K562 (cell line): Measurements from ENCODE around the gene ZNF366. TPM values are rescaled to one million over a fixed set of nuclear protein-coding genes. Genes with fewer than 3 reads are reported as not detected.

Source experiments
- ATAC-seq: fragments of 200-7000 bp; cut with Tn5 transposase; 3 replicates; pipeline ENCODE4 v1.9.1; 2020; ENCODE audit warnings: moderate library complexity
- BruUV-seq: library from RNA; stranded (reverse); fragments of 400-500 nt; replicated peaks from 2 replicates; lab custom pipeline; 2021; lab: Mats Ljungman, UMichigan
- CTCF ChIA-PET: fragments of 300-600 bp; formaldehyde crosslinking; extraction: SDS; loops from one replicate; lab custom pipeline; 2021; ENCODE audit warnings: low intra/inter-chr PET ratio; lab: Yijun Ruan, JAX
- POLR2A ChIA-PET: fragments of 300-600, 350-650 bp; sonication (Branson Sonifier 250); formaldehyde crosslinking; extraction: SDS; loops from one replicate; lab custom pipeline; 2021; ENCODE audit warnings: antibody characterized with exemption, inconsistent platforms; lab: Yijun Ruan, JAX
- DNase-seq, 4 experiments: peaks; one replicate each; pipeline versions ENCODE4 v3.0.0 to v3.0.0-alpha.2; 2011 to 2018; ENCODE audit warnings: low spot score in 3 of 4, mixed read lengths in 3 of 4; ENCODE audit errors: extremely low read depth in 1 of 4
- FAIRE-seq: peaks from 2 replicates; lab custom pipeline; 2011; peaks lifted over from hg19 to GRCh38; lab: Jason Lieb, UNC
- H2AFZ ChIP-seq: 2 replicates; pipeline ENCODE4 v1.6.0; 2011; ENCODE audit warnings: low read depth, low read length, control low read depth, inconsistent platforms
- H3K27ac ChIP-seq: fragments of 200-600 bp; 3 replicates; pipeline ENCODE4 v1.8.0; 2011; ENCODE audit warnings: low read depth, mild to moderate bottlenecking, control low read depth, inconsistent platforms, low read length, moderate library complexity, mixed read lengths; ENCODE audit errors: extremely low read depth
- H3K27me3 ChIP-seq, 2 experiments: fragments of 300-600 bp in 1 of 2; 2 replicates in 1 of 2; 3 replicates in 1 of 2; pipeline versions ENCODE4 v1.6.0 to v1.8.0; 2011; ENCODE audit warnings: inconsistent platforms in 2 of 2, low read length in 2 of 2, mild to moderate bottlenecking in 1 of 2, mixed read lengths in 1 of 2, moderate library complexity in 1 of 2; ENCODE audit not compliant: control insufficient read depth in 2 of 2, insufficient read depth in 2 of 2
- H3K36me3 ChIP-seq: fragments of 300-600 bp; 3 replicates; pipeline ENCODE4 v1.8.0; 2011; ENCODE audit warnings: mild to moderate bottlenecking, low read length, inconsistent platforms; ENCODE audit not compliant: control insufficient read depth, insufficient read depth
- H3K4me1 ChIP-seq, 2 experiments: fragments of 200-600 bp in 1 of 2; replicated peaks in 1 of 2; 2 replicates in 1 of 2; 3 replicates in 1 of 2; pipeline versions ENCODE4 v1.5.1 to v1.8.0; 2011; ENCODE audit warnings: inconsistent platforms in 2 of 2, low read length in 2 of 2, mild to moderate bottlenecking in 1 of 2, mixed read lengths in 1 of 2, moderate library complexity in 1 of 2; ENCODE audit not compliant: control insufficient read depth in 2 of 2, insufficient read depth in 2 of 2
- H3K4me2 ChIP-seq: 2 replicates; pipeline ENCODE4 v1.6.1; 2011; ENCODE audit warnings: low read length, control low read depth, inconsistent platforms, mixed read lengths; ENCODE audit not compliant: insufficient read depth
- H3K4me3 ChIP-seq: fragments of 200-600 bp; sonication (generic), shearing (Covaris generic); 2 replicates; pipeline ENCODE4 v1.5.1; 2016; ENCODE audit warnings: control low read depth, inconsistent platforms
- H3K79me2 ChIP-seq: fragments of 200-600 bp; 3 replicates; pipeline ENCODE4 v1.8.0; 2011; ENCODE audit warnings: low read length, inconsistent platforms; ENCODE audit not compliant: control insufficient read depth, insufficient read depth
- H3K9ac ChIP-seq, 2 experiments: 2 replicates each; pipeline versions ENCODE4 v1.6.0 to v1.6.1; 2011; ENCODE audit warnings: low read depth in 2 of 2, low read length in 2 of 2, control low read depth in 1 of 2, inconsistent platforms in 1 of 2, mild to moderate bottlenecking in 1 of 2, mixed read lengths in 1 of 2; ENCODE audit not compliant: insufficient read depth in 1 of 2
- H3K9me1 ChIP-seq: one replicate; pipeline ENCODE4 v1.6.0; 2011; ENCODE audit warnings: inconsistent platforms, mild to moderate bottlenecking, low read length, moderate library complexity; ENCODE audit not compliant: control insufficient read depth, insufficient read depth
- H3K9me3 ChIP-seq: replicated peaks from 2 replicates; pipeline ENCODE4 v1.5.1; 2011; ENCODE audit warnings: low read depth, low read length, inconsistent platforms; ENCODE audit not compliant: control insufficient read depth, insufficient read depth
- H4K20me1 ChIP-seq: replicated peaks from 2 replicates; pipeline ENCODE4 v1.6.1; 2011; ENCODE audit warnings: low read length, inconsistent platforms, mixed read lengths; ENCODE audit not compliant: control insufficient read depth, insufficient read depth
- BDP1 ChIP-seq: IDR thresholded peaks from 3 replicates; pipeline ENCODE4 v1.6.1; 2011; ENCODE audit not compliant: insufficient read length, insufficient read depth
- GATAD2A ChIP-seq: fragments of 450-650 bp; IDR thresholded peaks from 2 replicates; pipeline ENCODE4 v1.6.1; 2017
- GTF2F1 ChIP-seq: IDR thresholded peaks from 2 replicates; pipeline ENCODE4 v1.6.1; 2011; ENCODE audit warnings: low read depth, low read length, improper control_type of control experiment
- HDGF ChIP-seq: fragments of 450-650 bp; IDR thresholded peaks from 2 replicates; pipeline ENCODE4 v1.6.1; 2016
- MCM7 ChIP-seq, 2 experiments: fragments of 450-650 bp; IDR thresholded peaks; 2 replicates each; pipeline ENCODE4 v1.6.1; 2016 to 2018
- NCOR1 ChIP-seq: fragments of 450-650 bp; IDR thresholded peaks from 2 replicates; pipeline ENCODE4 v1.6.1; 2016; ENCODE audit warnings: mild to moderate bottlenecking, moderate library complexity
- NFIC ChIP-seq: fragments of 450-650 bp; IDR thresholded peaks from 2 replicates; pipeline ENCODE4 v1.6.1; 2017; ENCODE audit warnings: mild to moderate bottlenecking, inconsistent platforms
- PHTF2 ChIP-seq: fragments of 250-450 bp; sonication (Bioruptor Pico); IDR thresholded peaks from 2 replicates; pipeline ENCODE4 v1.5.0; 2021; ENCODE audit warnings: mild to moderate bottlenecking
- PYGO2 ChIP-seq: fragments of 450-650 bp; IDR thresholded peaks from 2 replicates; pipeline ENCODE4 v1.6.1; 2016; ENCODE audit warnings: mild to moderate bottlenecking, missing genetic modification characterization, moderate library complexity, missing compliant biosample characterization
- RHOXF2B ChIP-seq: fragments of 250-450 bp; sonication (Bioruptor Pico); conservative IDR thresholded peaks from 2 replicates; pipeline ENCODE4 v1.5.1; 2021
- SAFB ChIP-seq: fragments of 200-400 bp; formaldehyde crosslinking; IDR thresholded peaks from 2 replicates; pipeline ENCODE4 v1.6.1; 2017; ENCODE audit warnings: low read depth, low read length, borderline replicate concordance
- SETDB1 ChIP-seq: IDR thresholded peaks from one replicate; pipeline ENCODE4 v1.6.1; 2012; ENCODE audit warnings: low read length, control low read depth, inconsistent platforms
- TRIM28 ChIP-seq: fragments of 450-650 bp; IDR thresholded peaks from 2 replicates; pipeline ENCODE4 v1.6.1; 2017
- ZNF140 ChIP-seq: fragments of 250-450 bp; sonication (Bioruptor Pico); IDR thresholded peaks from 2 replicates; pipeline ENCODE4 v1.8.0; 2021; ENCODE audit warnings: moderate library complexity, mild to moderate bottlenecking, inconsistent platforms
- WGBS: fragments of 100-300 bp; shearing (Covaris generic); methylation state at CpG from one replicate; pipeline ENCODE4 v1.1.6; 2016; ENCODE audit warnings: low coverage, mixed read lengths; ENCODE audit not compliant: insufficient coverage; ENCODE audit errors: missing lambda C conversion rate; 5-methylcytosine and 5-hydroxymethylcytosine counted together
- in situ Hi-C: fragments of 300-500 bp; cut with MboI; formaldehyde crosslinking; loops from 4 replicates; pipeline ENCODE4 v1.15.0; 2018; ENCODE audit warnings: inconsistent platforms, mixed read lengths
- intact Hi-C: fragments of 100-400 bp; cut with micrococcal nuclease; formaldehyde crosslinking; loops from 2 replicates; pipeline ENCODE4 v1.14.2; 2022
- polyA plus RNA-seq, 8 experiments: library from polyadenylated mRNA; depleted of rRNA in 4 of 8; stranded (reverse) in 5 of 8; unstranded in 3 of 8; fragments of >200 nt; fragmentation: Nextera tagmentation in 2 of 8; fragmentation: Illumina TruSeq in 1 of 8; extraction: Ambion mirVana in 2 of 8; extraction: Trizol in 1 of 8; gene quantifications; 2 replicates each; pipeline versions ENCODE4 v1.2.1 to v1.2.3, GENCODE V29; 2011 to 2014; ENCODE audit warnings: inconsistent platforms in 1 of 8, missing spikeins in 1 of 8
- total RNA-seq, 7 experiments: library from RNA; depleted of rRNA in 6 of 7; stranded (reverse); fragments of >200 nt in 6 of 7; fragmentation: Illumina TruSeq in 2 of 7; extraction: Trizol in 2 of 7; gene quantifications; 2 replicates each; pipeline versions ENCODE4 v1.2.1 to v1.2.3, GENCODE V29; 2011 to 2021; ENCODE audit warnings: low replicate concordance in 1 of 7
- TF ChIP-seq, protein P1 (sequence below): conservative IDR thresholded peaks from 2 replicates; pipeline ENCODE4 v1.6.1; 2011; ENCODE audit warnings: low read depth, mild to moderate bottlenecking, low read length; ENCODE audit not compliant: control insufficient read depth
- TF ChIP-seq, protein P2 (sequence below): fragments of 450-650 bp; IDR thresholded peaks from one replicate; pipeline ENCODE4 v1.6.1; 2018; ENCODE audit warnings: mild to moderate bottlenecking, moderate library complexity; ENCODE audit not compliant: partially characterized antibody
- TF ChIP-seq, protein P3 (sequence below): fragments of 450-650 bp; IDR thresholded peaks from 2 replicates; pipeline ENCODE4 v1.6.1; 2016; ENCODE audit warnings: low read depth, mild to moderate bottlenecking, moderate library complexity
- TF ChIP-seq, protein P4 (sequence below): sonication (generic); formaldehyde crosslinking; IDR thresholded peaks from 2 replicates; pipeline ENCODE4 v1.8.1; 2023; ENCODE audit warnings: missing genetic modification reagents, mild to moderate bottlenecking, borderline replicate concordance

Gene ZNF366
- total and polyA plus RNA-seq, 9 of the 15 experiments (the other 6 are each of a cell fraction or from before 2014, with no cell fraction given): not detected

DNA sequence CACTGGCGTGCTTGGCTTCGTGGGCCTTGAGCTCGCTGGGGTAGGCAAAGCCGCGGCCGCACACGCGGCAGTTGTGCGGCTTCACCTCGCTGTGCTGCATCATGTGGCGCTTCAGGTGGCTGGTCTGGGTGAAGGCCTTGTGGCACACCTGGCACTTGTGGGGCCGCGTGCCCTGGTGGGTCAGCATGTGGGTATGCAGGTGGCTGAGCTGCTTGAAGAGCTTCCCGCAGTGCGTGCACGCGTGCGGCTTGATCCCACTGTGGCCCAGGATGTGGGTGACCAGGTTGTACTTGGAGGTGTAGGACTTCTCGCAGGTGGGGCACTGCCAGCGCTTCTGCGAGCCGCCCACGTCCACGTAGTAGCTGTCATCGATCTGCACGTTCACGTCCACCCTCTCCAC is 46.8 kb downstream of the ZNF366 start:
- no peaks in the 10 kb centered on the region for H3K9me3 ChIP-seq
- no peaks in the 10 kb centered on the region for H3K79me2 ChIP-seq
- intact Hi-C loops: no loop called here
- DNase-seq (no peak), FAIRE-seq (no peak), ATAC-seq (no peak)
- no peak overlapping the region for H3K4me2 ChIP-seq
- H3K27me3 ChIP-seq: no peaks in the 10 kb centered on the region
- no peak overlapping the region for H3K27ac ChIP-seq
- BruUV-seq: no TSS peak
- no peaks in the 10 kb centered on the region for H4K20me1 ChIP-seq
- H3K36me3 ChIP-seq: no peaks in the 10 kb centered on the region
- 81% methylated on average over 17 of the region's 27 CpGs for WGBS
- no peak for TF ChIP-seq RHOXF2B (CRISPR knock-in tag)
- no peak for TF ChIP-seq GTF2F1
- TF ChIP-seq HDGF: no peak
- TF ChIP-seq, protein P1, sequence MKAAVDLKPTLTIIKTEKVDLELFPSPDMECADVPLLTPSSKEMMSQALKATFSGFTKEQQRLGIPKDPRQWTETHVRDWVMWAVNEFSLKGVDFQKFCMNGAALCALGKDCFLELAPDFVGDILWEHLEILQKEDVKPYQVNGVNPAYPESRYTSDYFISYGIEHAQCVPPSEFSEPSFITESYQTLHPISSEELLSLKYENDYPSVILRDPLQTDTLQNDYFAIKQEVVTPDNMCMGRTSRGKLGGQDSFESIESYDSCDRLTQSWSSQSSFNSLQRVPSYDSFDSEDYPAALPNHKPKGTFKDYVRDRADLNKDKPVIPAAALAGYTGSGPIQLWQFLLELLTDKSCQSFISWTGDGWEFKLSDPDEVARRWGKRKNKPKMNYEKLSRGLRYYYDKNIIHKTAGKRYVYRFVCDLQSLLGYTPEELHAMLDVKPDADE: no peak
- no peak for TF ChIP-seq MCM7 (IDR thresholded peaks at IDR 0.05)
- TF ChIP-seq TRIM28: no peak
- no peak for TF ChIP-seq NCOR1
- no peak for TF ChIP-seq SETDB1
- TF ChIP-seq PYGO2 (tag): no peak
- TF ChIP-seq GATAD2A: no peak
- TF ChIP-seq ZNF140 (CRISPR knock-in tag): no peak
- TF ChIP-seq SAFB: no peak
- no peak for TF ChIP-seq NFIC
- TF ChIP-seq, protein P2, sequence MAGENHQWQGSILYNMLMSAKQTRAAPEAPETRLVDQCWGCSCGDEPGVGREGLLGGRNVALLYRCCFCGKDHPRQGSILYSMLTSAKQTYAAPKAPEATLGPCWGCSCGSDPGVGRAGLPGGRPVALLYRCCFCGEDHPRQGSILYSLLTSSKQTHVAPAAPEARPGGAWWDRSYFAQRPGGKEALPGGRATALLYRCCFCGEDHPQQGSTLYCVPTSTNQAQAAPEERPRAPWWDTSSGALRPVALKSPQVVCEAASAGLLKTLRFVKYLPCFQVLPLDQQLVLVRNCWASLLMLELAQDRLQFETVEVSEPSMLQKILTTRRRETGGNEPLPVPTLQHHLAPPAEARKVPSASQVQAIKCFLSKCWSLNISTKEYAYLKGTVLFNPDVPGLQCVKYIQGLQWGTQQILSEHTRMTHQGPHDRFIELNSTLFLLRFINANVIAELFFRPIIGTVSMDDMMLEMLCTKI: no peak
- TF ChIP-seq, protein P3, sequence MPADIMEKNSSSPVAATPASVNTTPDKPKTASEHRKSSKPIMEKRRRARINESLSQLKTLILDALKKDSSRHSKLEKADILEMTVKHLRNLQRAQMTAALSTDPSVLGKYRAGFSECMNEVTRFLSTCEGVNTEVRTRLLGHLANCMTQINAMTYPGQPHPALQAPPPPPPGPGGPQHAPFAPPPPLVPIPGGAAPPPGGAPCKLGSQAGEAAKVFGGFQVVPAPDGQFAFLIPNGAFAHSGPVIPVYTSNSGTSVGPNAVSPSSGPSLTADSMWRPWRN: no peak
- TF ChIP-seq, protein P4, sequence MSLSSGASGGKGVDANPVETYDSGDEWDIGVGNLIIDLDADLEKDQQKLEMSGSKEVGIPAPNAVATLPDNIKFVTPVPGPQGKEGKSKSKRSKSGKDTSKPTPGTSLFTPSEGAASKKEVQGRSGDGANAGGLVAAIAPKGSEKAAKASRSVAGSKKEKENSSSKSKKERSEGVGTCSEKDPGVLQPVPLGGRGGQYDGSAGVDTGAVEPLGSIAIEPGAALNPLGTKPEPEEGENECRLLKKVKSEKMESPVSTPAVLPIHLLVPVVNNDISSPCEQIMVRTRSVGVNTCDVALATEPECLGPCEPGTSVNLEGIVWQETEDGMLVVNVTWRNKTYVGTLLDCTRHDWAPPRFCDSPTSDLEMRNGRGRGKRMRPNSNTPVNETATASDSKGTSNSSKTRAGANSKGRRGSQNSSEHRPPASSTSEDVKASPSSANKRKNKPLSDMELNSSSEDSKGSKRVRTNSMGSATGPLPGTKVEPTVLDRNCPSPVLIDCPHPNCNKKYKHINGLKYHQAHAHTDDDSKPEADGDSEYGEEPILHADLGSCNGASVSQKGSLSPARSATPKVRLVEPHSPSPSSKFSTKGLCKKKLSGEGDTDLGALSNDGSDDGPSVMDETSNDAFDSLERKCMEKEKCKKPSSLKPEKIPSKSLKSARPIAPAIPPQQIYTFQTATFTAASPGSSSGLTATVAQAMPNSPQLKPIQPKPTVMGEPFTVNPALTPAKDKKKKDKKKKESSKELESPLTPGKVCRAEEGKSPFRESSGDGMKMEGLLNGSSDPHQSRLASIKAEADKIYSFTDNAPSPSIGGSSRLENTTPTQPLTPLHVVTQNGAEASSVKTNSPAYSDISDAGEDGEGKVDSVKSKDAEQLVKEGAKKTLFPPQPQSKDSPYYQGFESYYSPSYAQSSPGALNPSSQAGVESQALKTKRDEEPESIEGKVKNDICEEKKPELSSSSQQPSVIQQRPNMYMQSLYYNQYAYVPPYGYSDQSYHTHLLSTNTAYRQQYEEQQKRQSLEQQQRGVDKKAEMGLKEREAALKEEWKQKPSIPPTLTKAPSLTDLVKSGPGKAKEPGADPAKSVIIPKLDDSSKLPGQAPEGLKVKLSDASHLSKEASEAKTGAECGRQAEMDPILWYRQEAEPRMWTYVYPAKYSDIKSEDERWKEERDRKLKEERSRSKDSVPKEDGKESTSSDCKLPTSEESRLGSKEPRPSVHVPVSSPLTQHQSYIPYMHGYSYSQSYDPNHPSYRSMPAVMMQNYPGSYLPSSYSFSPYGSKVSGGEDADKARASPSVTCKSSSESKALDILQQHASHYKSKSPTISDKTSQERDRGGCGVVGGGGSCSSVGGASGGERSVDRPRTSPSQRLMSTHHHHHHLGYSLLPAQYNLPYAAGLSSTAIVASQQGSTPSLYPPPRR: no peak
- TF ChIP-seq PHTF2 (CRISPR knock-in tag): no peak
- TF ChIP-seq BDP1: no peak
- ChIA-PET CTCF (no interaction called here), POLR2A (no interaction called here)
- in situ Hi-C loops: no loop called here
- no peak overlapping the region for H3K9ac ChIP-seq
- peaks cover 5 to 11% of the 10 kb centered on the region in 2 experiments; a peak in 3 of 5 replicates for H3K4me1 ChIP-seq
- no peak overlapping the region for H2AFZ ChIP-seq
- no peak overlapping the region for H3K4me3 ChIP-seq
- no peaks in the 10 kb centered on the region for H3K9me1 ChIP-seq
